Muscle of leg (tissue), 11 donors: ENCODE data around the gene SYT10. TPM values are rescaled to one million over a fixed set of nuclear protein-coding genes. Genes with fewer than 3 reads are reported as not detected.
"Not testable (repeated sequence)": the region's sequence is repeated elsewhere in the genome, so short reads cannot be mapped to it uniquely, and the experiment has no call there.

Experiments used
- DNase-seq: peaks from one replicate; pipeline ENCODE4 v3.0.0; 2013
- H3K27ac ChIP-seq: one replicate; pipeline ENCODE4 v1.5.1; 2013; ENCODE audit warnings: mild to moderate bottlenecking, low read length, control low read depth
- H3K27me3 ChIP-seq: one replicate; pipeline ENCODE4 v1.6.1; 2013; ENCODE audit warnings: low read length; ENCODE audit not compliant: control insufficient read depth, insufficient read depth
- H3K36me3 ChIP-seq: one replicate; pipeline ENCODE4 v1.6.1; 2013; ENCODE audit warnings: low read length; ENCODE audit not compliant: control insufficient read depth, insufficient read depth
- H3K4me1 ChIP-seq: one replicate; pipeline ENCODE4 v1.6.1; 2013; ENCODE audit warnings: low read length; ENCODE audit not compliant: control insufficient read depth, insufficient read depth
- H3K4me3 ChIP-seq: one replicate; pipeline ENCODE4 v1.5.1; 2013; ENCODE audit warnings: low read length, control low read depth
- H3K9me3 ChIP-seq: replicated peaks from 2 replicates; pipeline ENCODE4 v1.6.1; 2013; ENCODE audit warnings: low read depth, low read length; ENCODE audit not compliant: control insufficient read depth
- WGBS: methylation state at CpG from one replicate; pipeline ENCODE4 v1.1.5; 2013; ENCODE audit warnings: missing lambda C conversion rate; ENCODE audit not compliant: insufficient coverage; 5-methylcytosine and 5-hydroxymethylcytosine counted together
- polyA plus RNA-seq, 8 donors: library from polyadenylated mRNA; unstranded; fragments of 120-200 nt; gene quantifications; one replicate each; pipeline versions ENCODE4 v1.2.1 to v1.2.3, GENCODE V29; 2013; ENCODE audit warnings: inconsistent platforms in 1 of 8, low replicate concordance in 1 of 8; ENCODE audit not compliant: insufficient read length in 8 of 8, insufficient read depth in 1 of 8
- total RNA-seq: library from RNA; stranded (reverse); fragments of 120-200 nt; gene quantifications from one replicate; pipeline ENCODE4 v1.2.4, GENCODE V29; 2013

Gene SYT10
- total and polyA plus RNA-seq, 9 donors = 0.04 to 0.52 (median 0.09) TPM; not detected in 2

DNA sequence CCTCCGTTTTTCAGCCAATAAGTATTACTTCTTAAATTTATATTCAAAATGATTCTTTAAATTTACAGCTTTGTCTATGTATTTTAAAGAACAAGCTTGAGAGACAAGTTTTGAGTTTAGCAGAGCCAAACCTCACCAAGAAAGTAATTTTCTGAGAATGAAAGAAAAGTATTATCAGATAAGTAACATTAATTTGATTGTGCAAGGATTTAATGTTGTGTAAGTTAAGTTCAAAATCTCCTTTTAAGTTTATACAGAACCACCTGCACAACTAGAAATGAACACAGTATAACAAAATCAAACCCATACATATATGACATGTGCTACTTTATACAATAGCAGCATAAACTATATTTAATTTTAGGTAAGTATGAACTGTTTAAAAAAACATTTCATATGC, 63.5 kb downstream of the SYT10 start:
- DNase-seq = no peak
- no peaks in the 10 kb centered on the region for H3K9me3 ChIP-seq
- no CpG with 5 or more reads among the region's 1 CpG for WGBS

DNA sequence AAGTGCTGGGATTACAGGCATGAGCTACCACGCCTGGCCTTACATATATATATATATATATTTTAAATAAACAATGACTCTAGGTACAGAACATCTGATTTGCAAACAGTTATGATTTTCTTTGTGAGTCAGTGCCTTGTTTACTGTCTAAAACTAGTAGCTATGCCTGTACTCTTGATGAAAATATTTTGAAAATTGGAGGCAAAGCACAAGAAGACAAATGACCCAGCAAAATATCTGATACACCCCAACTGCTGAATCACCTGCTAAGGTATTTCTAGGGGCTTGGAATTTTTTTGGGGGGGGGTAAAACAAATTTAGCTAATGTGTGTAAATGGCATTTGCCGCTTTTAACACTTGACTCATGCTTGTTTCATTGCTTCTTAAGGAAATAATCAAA, 69.3 kb downstream of the SYT10 start:
- Histone ChIP-seq H3K9me3 (no peaks in the 10 kb centered on the region), H3K4me3 (no peak overlapping the region), H3K4me1 (no peaks in the 10 kb centered on the region), H3K27me3 (no peaks in the 10 kb centered on the region), H3K36me3 (no peaks in the 10 kb centered on the region), H3K27ac (no peak overlapping the region)
- no peak for DNase-seq
- no CpG with 5 or more reads among the region's 2 CpGs for WGBS

More for the DNA sequence above, 63.5 kb downstream of the SYT10 start:
- no peaks in the 10 kb centered on the region for H3K27me3 ChIP-seq
- H3K4me1 ChIP-seq = no peaks in the 10 kb centered on the region
- H3K4me3 ChIP-seq = no peak overlapping the region
- no peaks in the 10 kb centered on the region for H3K36me3 ChIP-seq
- H3K27ac ChIP-seq = no peak overlapping the region

DNA sequence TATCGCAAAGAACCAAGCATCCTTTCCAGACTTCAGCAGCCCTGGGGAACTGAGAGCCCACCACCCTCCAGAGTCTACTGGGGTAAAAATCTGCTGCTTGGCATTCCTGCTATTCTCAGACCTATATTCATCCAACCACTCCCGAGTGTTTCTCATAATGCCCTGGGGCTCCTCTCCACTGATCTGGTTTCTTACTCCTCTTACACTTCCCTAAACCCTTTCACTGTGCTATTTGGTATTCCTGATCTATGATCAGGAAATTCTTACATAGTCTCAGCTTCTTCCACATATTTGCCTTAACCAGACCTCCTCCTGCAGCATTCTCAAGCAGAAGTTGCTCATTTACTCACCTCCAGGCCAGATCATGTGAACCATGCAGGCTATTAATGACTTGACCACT, 82.4 kb downstream of the SYT10 start:
- H3K9me3 ChIP-seq = no peaks in the 10 kb centered on the region
- H3K4me1 ChIP-seq = no peaks in the 10 kb centered on the region
- DNase-seq = no peak
- no peak overlapping the region for H3K4me3 ChIP-seq
- H3K27ac ChIP-seq = no peak overlapping the region
- no peaks in the 10 kb centered on the region for H3K27me3 ChIP-seq
- no peaks in the 10 kb centered on the region for H3K36me3 ChIP-seq
- 89% methylated on average over 1 of the region's 2 CpGs for WGBS

DNA sequence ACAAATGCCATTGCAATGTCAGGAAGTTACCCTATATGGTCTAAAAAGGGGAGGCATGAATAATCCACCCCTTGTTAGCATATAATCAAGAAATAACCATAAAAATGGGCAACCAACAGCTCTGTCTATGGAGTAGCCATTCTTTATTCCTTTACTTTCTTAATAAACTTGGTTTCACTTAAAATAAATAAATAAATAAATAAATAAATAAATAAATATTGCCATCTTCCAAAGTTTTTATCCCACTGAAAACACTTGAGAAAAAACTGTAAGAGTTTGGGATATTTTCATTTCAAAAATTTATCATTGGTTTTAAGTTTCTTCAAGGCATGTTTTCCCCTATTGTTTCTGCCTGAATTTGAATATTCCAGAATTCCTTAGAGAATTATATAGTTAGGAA, 89.8 kb downstream of the SYT10 start:
- no peaks in the 10 kb centered on the region for H3K27me3 ChIP-seq
- H3K36me3 ChIP-seq = no peaks in the 10 kb centered on the region
- peaks cover 6% of the 10 kb centered on the region for H3K9me3 ChIP-seq
- no peak overlapping the region for H3K4me3 ChIP-seq
- no peak overlapping the region for H3K27ac ChIP-seq
- H3K4me1 ChIP-seq = no peaks in the 10 kb centered on the region
- no peak for DNase-seq

DNA sequence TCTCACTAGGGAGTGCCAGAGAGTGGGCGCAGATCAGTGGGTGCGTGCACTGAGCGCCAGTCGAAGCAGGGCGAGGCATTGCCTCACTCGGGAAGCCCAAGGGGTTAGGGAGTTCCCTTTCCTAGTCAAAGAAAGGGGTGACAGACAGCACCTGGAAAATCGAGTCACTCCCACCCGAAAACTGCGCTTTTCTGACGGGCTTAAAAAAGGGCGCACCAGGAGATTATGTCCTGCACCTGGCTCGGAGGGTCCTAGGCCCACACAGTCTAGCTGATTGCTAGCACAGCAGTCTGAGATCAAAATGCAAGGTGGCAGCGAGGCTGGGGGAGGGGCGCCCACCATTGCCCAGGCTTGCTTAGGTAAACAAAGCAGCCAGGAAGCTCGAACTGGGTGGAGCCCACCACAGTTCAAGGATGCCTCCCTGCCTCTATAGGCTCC, 107.6 kb downstream of the SYT10 start:
- not testable (repeated sequence) for DNase-seq, H3K9me3 ChIP-seq, H3K27me3 ChIP-seq, H3K4me3 ChIP-seq, H3K36me3 ChIP-seq, H3K27ac ChIP-seq, H3K4me1 ChIP-seq
- WGBS = 92% methylated on average over 12 of the region's 15 CpGs

DNA sequence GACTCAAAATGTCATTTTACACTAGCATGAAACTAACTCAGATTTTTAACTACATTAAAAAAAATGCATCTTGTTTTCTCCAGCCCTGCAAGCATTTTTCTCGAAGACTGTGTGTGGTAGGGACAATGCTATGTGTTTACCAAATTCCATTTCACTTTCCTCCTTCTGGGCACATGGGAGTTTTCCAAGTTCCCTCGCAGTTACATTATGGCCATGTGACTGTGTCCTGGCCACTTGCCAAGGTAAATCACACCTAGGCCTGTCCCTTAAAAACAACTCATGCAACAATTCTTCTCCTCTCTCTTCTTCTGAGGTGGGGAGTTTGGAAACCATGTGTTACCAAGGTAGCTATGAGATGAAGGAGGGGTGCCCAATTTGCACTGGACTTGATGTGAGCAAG, 108.7 kb downstream of the SYT10 start:
- Histone ChIP-seq H3K36me3 (no peaks in the 10 kb centered on the region), H3K4me1 (no peaks in the 10 kb centered on the region), H3K4me3 (no peak overlapping the region), H3K27me3 (no peaks in the 10 kb centered on the region), H3K9me3 (peaks cover 4% of the 10 kb centered on the region), H3K27ac (no peak overlapping the region)
- no CpG with 5 or more reads among the region's 2 CpGs for WGBS
- DNase-seq = no peak
